ENCODE measurements around the gene DST. TPM values are rescaled to one million over a fixed set of nuclear protein-coding genes. Genes with fewer than 3 reads are reported as not detected.
A peak's percentile ranks its signal among the peaks of the same experiment; 100 is the strongest.

Gene DST
- total and polyA plus RNA-seq, 2 of the 4 experiments (the other 2 are of a cell fraction) = 97.7 to 452 TPM

DNA sequence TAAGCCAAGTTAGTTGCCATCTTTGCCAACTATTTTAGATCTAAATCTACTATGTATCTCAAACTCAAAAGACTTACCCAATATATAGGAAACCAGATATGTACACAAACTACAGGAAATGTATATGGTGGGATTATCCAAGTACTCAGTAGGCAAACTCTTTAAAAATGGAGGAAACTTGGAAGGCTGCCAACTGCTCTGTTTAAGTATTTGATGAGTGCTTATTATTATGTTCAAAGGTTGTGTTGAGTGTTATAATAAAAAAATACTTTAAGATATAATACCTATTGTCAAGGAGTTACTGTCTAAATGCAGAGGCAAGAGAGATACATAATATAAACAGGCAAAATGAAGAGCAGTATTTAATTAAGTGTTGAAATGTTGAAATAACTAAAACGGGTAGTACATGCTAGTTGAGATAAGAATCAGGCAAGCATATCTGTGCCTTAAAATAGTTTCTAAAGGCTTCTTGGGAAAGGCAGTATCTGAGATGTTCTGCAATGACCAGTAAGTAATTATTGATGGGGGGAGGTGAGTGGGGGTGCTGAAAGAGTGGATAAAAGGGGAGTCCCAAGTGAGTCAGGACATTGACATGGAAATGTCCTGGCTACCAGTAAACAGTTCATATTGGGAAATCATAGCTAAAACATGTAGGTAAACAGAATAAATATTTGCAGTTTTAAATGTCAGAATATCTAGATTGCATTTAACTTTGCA, 6.5 kb upstream of the DST start:
- Histone ChIP-seq H3K9me1 (ENCODE audit: insufficient read depth, low read length) (peaks cover 6% of the 10 kb centered on the region), H2AK5ac (ENCODE audit: low read depth, low read length) (no peak overlapping the region), H2BK20ac (ENCODE audit: low read depth, low read length) (no peak overlapping the region), H3K4me3 (ENCODE audit: insufficient read depth, low read depth, low read length) (no peak overlapping the region), H3K4me1 (ENCODE audit: control insufficient read depth, insufficient read depth, low read length) (peaks cover 11% of the 10 kb centered on the region), H3K4ac (ENCODE audit: low read depth, low read length) (no peak overlapping the region; the same call in 1 of the 2 replicates), H4K20me1 (ENCODE audit: insufficient read depth, low read length) (peaks cover 23% of the 10 kb centered on the region), H3K36me3 (ENCODE audit: control insufficient read depth, insufficient read depth, low read length) (peaks cover 16% of the 10 kb centered on the region), H3K27ac (ENCODE audit: insufficient read depth, low read length) (no peak overlapping the region), H2AFZ (replicated peaks; ENCODE audit: low read length, poor library complexity) (no peak overlapping the region), H3K9ac (ENCODE audit: low read depth, low read length) (no peak overlapping the region), H3K56ac (ENCODE audit: extremely low read depth, insufficient read depth, low read length) (no peak overlapping the region), H3K14ac (replicated peaks; ENCODE audit: low read depth, low read length) (no peak overlapping the region), H4K91ac (ENCODE audit: insufficient read depth, low read depth, low read length) (no peak overlapping the region), H4K5ac (ENCODE audit: low read depth, low read length) (no peak overlapping the region), H3K9me3 (ENCODE audit: control insufficient read depth, insufficient read depth, low read length) (no peaks in the 10 kb centered on the region), H2BK5ac (ENCODE audit: low read depth, low read length, poor library complexity, severe bottlenecking) (peak overlapping the region; percentile 32), H3K23ac (ENCODE audit: low read depth, low read length) (0 out of 2 replicates have a peak overlapping the region, but pooled peaks have one; percentile 10), H2BK120ac (ENCODE audit: low read depth, low read length) (no peak overlapping the region), H3K18ac (ENCODE audit: low read depth, low read length) (no peak overlapping the region), H3K79me1 (ENCODE audit: low read depth in 1 of 2, low read length in 2 of 2) (peaks cover 15 to 69% of the 10 kb centered on the region in 2 experiments), H2BK15ac (ENCODE audit: low read depth, low read length) (no peak overlapping the region), H4K8ac (ENCODE audit: low read depth in 2 of 2, low read length in 2 of 2) (no peak overlapping the region), H3K27me3 (ENCODE audit: control insufficient read depth, insufficient read depth, low read length) (no peaks in the 10 kb centered on the region), H3K4me2 (ENCODE audit: low read depth, low read length) (no peak overlapping the region), H2AK9ac (replicated peaks; ENCODE audit: low read depth, low read length, poor library complexity) (no peak overlapping the region)
- TF ChIP-seq CEBPB (IDR thresholded peaks at IDR 0.05; ENCODE audit: low read depth, low read length) = peak; percentile 57; the same call in 1 of the 2 replicates
- TF ChIP-seq MAZ (IDR thresholded peaks at IDR 0.05; ENCODE audit: borderline replicate concordance, low read depth, low read length) = 0 out of 2 replicates have a peak, but pooled peaks have one; percentile 21
- no peak for TF ChIP-seq CTCF (conservative IDR thresholded peaks at IDR 0.05; ENCODE audit: low read depth, low read length)
- ATAC-seq (ENCODE audit: low read depth) (peak; percentile 18), DNase-seq (no peak)
- no TSS peak for BruUV-seq (replicated peaks)
- dilution Hi-C loops (cut with HindIII; ENCODE audit: low sequenced_read_pairs, unreplicated experiment) = no loop called here
- intact Hi-C loops (cut with micrococcal nuclease) = loop anchor here (10.0 kb wide), 1 partner anchor 306 kb away; the partner anchor contains the start of gene BEND6
- CTCF ChIA-PET = no interaction called here
- in situ Hi-C loops (cut with MboI; ENCODE audit: low sequenced_read_pairs) = loop anchor here (10.0 to 25.0 kb wide), 2 partner anchors 196 to 663 kb away; partner anchors contain the start of gene PRIM2
- 20% methylated on average over 1 of the region's 1 CpG; no CpG with 5 or more reads in 1 of the 2 experiments for WGBS, 2 experiments (ENCODE audit: extremely low coverage in 2 of 2, insufficient read length in 1 of 2)
- POLR2A ChIA-PET (ENCODE audit: unreplicated experiment) = no interaction called here
